Measurements from ENCODE around the gene BMPR1B. TPM values are rescaled to one million over a fixed set of nuclear protein-coding genes. Genes with fewer than 3 reads are reported as not detected.

Gene BMPR1B
- total RNA-seq, 1 experiment from 2014 or later: 0.35 TPM

- no peak overlapping the region for H4K91ac ChIP-seq (ENCODE audit: insufficient read length, low read depth, low read length)
- DNase-seq: no peak
- no peak overlapping the region for H3K27ac ChIP-seq (ENCODE audit: insufficient read length, low read depth, low read length)
- no peak overlapping the region for H3K18ac ChIP-seq (ENCODE audit: insufficient read length, low read depth, low read length)
- no peaks in the 10 kb centered on the region for H3K79me1 ChIP-seq (ENCODE audit: insufficient read depth, low read depth, low read length, poor library complexity, severe bottlenecking)
- no CpG with 5 or more reads among the region's 1 CpG for WGBS (ENCODE audit: extremely low coverage, insufficient read length, low lambda C conversion rate)
- H3K9me3 Mint-ChIP-seq: peaks cover 0 to 2% of the 10 kb centered on the region in 2 experiments; a peak in 2 of 5 replicates
- no peak overlapping the region for H3K9ac ChIP-seq (ENCODE audit: extremely low read depth, insufficient read length, low read length)
- peak overlapping the region; percentile 51 for H2AFZ ChIP-seq (ENCODE audit: low read length)
- H2BK20ac ChIP-seq (ENCODE audit: low read depth, low read length, poor library complexity, severe bottlenecking): no peak overlapping the region
- H2BK120ac ChIP-seq (ENCODE audit: low read depth, low read length, poor library complexity, severe bottlenecking): no peak overlapping the region
- no peaks in the 10 kb centered on the region for H3K27me3 ChIP-seq (ENCODE audit: insufficient read depth, low read length)
- H2BK12ac ChIP-seq (ENCODE audit: insufficient read length, low read depth, low read length): no peak overlapping the region
- H3K36me3 Mint-ChIP-seq (ENCODE audit: insufficient read depth in 1 of 3, low read depth in 3 of 3): no peaks in the 10 kb centered on the region
- no peak overlapping the region for H3K14ac ChIP-seq (ENCODE audit: insufficient read depth, low read length)
- no peak overlapping the region for H2BK15ac ChIP-seq (ENCODE audit: low read depth, low read length)
- no peaks in the 10 kb centered on the region for H4K20me1 ChIP-seq (ENCODE audit: control insufficient read depth, insufficient read depth, insufficient read length)
- no peak overlapping the region for H3K4me2 ChIP-seq (ENCODE audit: insufficient read depth, insufficient read length, low read length)
- no peak overlapping the region for H3K4me3 Mint-ChIP-seq
- no peaks in the 10 kb centered on the region for H3K9me3 ChIP-seq (ENCODE audit: control insufficient read depth, low read depth, low read length)
- H4K8ac ChIP-seq (replicated peaks; ENCODE audit: insufficient read length, low read depth, low read length): no peak overlapping the region
- H4K5ac ChIP-seq (ENCODE audit: insufficient read length, low read depth, low read length): no peak overlapping the region
- H3K79me2 ChIP-seq (ENCODE audit: insufficient read depth, low read length): no peaks in the 10 kb centered on the region
- no peaks in the 10 kb centered on the region for H3K23me2 ChIP-seq (ENCODE audit: insufficient read length, low read depth, low read length, poor library complexity, severe bottlenecking)
- H3K56ac ChIP-seq (ENCODE audit: insufficient read length, low read depth, low read length): no peak overlapping the region
- TF ChIP-seq CTCF (conservative IDR thresholded peaks at IDR 0.05): no peak
- no peak overlapping the region for H3K23ac ChIP-seq (ENCODE audit: insufficient read length, low read depth, low read length)
- H3K4me1 Mint-ChIP-seq: peaks cover 15 to 16% of the 10 kb centered on the region in 2 experiments
- no peak overlapping the region for H3K4ac ChIP-seq (ENCODE audit: low read depth, low read length)
- no peaks in the 10 kb centered on the region for H3K27me3 Mint-ChIP-seq (ENCODE audit: low read depth)
- no peak overlapping the region for H2AK5ac ChIP-seq (ENCODE audit: insufficient read length, low read length)
- H3K4me1 ChIP-seq (ENCODE audit: insufficient read depth, low read length): peaks cover 4% of the 10 kb centered on the region; the same call in 1 of the 2 replicates
- H3T11ph ChIP-seq (ENCODE audit: low read length): no peak overlapping the region
- peak overlapping the region in 1 of 3 experiments; percentile 50; a peak in 1 of 7 replicates for H3K27ac Mint-ChIP-seq
- H2BK5ac ChIP-seq (ENCODE audit: insufficient read length, low read length): no peak overlapping the region
Observed at GRCh38 chr4:94960708-94961107, 203.0 kb downstream of the BMPR1B start.

All from H9 (cell line).